T47D (cell line): ENCODE data around the gene OSBPL6.
"Not testable (repeated sequence)": the region's sequence is repeated elsewhere in the genome, so short reads cannot be mapped to it uniquely, and the experiment has no call there.

ENCODE experiments used
- DNase-seq, 2 experiments: peaks; one replicate each; pipeline versions ENCODE4 v3.0.0 to v3.0.0-alpha.2; 2011 to 2012; ENCODE audit warnings: low read depth in 1 of 2, low spot score in 1 of 2
- JUND ChIP-seq: IDR thresholded peaks from 2 replicates; pipeline ENCODE4 v1.6.1; 2012; ENCODE audit warnings: low read depth
- in situ Hi-C: cut with HindIII; loops from 2 replicates; pipeline ENCODE4 v1.10.0; 2016; ENCODE audit warnings: low sequenced_read_pairs, low pct_unique_long_range_greater_than_20kb

OSBPL6 gene

DNA sequence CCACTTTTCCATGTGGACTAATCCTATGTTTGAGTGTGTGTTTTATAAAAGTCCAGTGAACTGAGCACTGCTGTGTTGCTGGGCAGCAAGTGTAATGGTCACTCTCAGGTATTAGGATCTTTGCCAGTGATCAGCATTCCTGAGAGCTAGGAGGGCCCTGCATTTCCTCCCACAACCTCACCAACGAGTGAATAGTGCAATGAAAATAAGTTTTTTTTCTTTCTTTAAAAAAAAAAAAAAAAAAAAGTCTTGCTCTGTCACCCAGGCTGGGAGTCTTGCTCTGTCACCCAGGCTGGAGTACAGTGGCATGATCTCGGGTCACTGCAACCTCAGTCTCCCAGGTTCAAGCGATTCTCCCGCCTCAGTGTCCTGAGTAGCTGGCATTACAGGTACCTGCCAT lies 6.5 kb upstream of the OSBPL6 start:
- in situ Hi-C loops, result no loop called here
- TF ChIP-seq JUND, result no peak
- no peak for DNase-seq

- no peak for DNase-seq
- in situ Hi-C loops, result no loop called here
- no peak for TF ChIP-seq JUND
Measured at GRCh38 chr2:178188466-178188865, 5.8 kb upstream of the OSBPL6 start.

- peak in 1 of 2 experiments; percentile 19 for DNase-seq
- no peak for TF ChIP-seq JUND
- in situ Hi-C loops, result no loop called here
Measured at GRCh38 chr2:178191004-178191508, 3.3 kb upstream of the OSBPL6 start.

DNA sequence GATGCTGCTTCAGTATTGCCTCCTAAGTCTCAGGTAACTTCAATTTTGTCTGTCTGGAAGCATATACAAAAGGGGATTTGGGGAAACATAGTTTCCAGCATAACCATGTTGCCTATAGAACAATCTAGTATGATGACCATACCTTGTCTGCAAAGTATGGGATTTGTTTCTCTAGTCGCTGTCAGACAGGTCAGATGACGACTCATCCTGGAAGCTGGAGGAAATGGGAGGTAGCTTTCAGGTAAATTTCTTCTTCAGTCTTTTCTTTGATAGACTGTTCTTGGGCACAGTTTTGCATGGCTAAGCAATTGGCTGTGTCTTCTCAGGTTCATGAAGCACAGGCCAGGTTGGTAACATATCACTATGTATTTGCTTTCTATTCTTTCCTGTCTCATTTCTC lies 2.8 kb upstream of the OSBPL6 start:
- no peak for TF ChIP-seq JUND
- in situ Hi-C loops, result no loop called here
- no peak for DNase-seq

GRCh38 chr2:178193496-178193822 lies 853 bp upstream of the OSBPL6 start:
- peak in 1 of 2 experiments; percentile 71 for DNase-seq

GRCh38 chr2:178194600-178195389 lies 483 bp downstream of the OSBPL6 start:
- peak in 1 of 2 experiments; percentile 47 for DNase-seq
- in situ Hi-C loops, result no loop called here
- no peak for TF ChIP-seq JUND

More at GRCh38 chr2:178193496-178193822, 853 bp upstream of the OSBPL6 start:
- TF ChIP-seq JUND, result no peak
- in situ Hi-C loops, result no loop called here

DNA sequence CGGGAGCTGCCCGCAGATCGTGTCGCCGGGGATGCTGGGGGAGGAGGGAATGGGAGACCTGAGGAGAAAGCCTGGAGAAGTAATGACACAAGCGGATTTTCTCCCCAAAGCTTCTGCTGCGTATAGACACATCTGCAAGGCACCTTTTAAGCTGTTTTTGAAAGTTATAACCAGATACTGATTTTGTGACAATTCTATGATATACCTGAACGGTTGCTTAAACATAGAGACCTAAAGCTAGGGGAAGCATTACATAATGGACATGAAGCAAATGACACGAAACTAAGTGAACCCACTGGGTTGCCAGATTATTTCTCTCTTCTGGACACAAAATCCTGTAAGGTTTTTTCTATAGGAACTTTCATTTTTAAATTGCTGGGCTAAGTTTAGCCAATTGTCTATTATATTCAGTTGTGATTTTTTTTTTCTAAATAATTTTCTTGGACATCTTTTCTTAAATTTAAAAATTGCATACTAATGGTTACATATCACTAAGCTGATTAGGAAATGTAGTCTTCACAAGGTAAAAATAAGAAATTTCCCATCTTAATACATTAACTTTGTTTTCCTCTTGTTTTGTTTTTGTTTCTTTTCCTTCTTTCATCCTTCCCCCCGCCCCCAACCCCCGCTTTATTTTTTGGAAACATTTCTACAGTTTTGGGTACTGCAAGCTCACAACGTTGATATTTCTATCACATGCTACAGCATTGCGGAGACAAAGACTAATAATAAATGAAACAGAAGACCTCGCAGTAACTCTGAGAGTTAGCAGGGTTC lies 1.3 kb downstream of the OSBPL6 start:
- no peak for TF ChIP-seq JUND
- in situ Hi-C loops, result no loop called here
- no peak for DNase-seq

DNA sequence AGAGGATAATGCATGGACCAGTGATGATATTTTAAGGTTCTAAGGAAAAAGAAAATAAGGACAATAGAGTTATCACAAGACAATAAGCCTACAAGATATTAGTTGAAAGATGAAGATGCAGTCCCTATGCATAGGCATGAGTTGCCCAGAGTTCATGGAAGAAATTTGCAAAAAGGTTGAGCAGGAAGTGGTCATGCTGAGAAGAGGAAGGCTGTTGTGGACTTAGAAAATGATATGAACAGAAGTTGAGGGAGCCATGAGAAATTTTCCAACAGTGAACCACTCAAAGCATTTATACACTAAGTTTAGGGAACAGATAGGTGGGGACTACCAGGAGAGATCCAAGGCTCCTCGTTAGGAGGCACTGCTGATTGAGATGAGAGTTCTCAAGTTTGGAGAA lies 3.5 kb downstream of the OSBPL6 start:
- in situ Hi-C loops, result no loop called here
- DNase-seq, result no peak
- TF ChIP-seq JUND, result no peak

GRCh38 chr2:178198441-178198840 lies 4.1 kb downstream of the OSBPL6 start:
- in situ Hi-C loops, DNase-seq: not testable (repeated sequence)

GRCh38 chr2:178199334-178199733 lies 5.0 kb downstream of the OSBPL6 start:
- no peak for DNase-seq
- in situ Hi-C loops, result no loop called here
- no peak for TF ChIP-seq JUND

DNA sequence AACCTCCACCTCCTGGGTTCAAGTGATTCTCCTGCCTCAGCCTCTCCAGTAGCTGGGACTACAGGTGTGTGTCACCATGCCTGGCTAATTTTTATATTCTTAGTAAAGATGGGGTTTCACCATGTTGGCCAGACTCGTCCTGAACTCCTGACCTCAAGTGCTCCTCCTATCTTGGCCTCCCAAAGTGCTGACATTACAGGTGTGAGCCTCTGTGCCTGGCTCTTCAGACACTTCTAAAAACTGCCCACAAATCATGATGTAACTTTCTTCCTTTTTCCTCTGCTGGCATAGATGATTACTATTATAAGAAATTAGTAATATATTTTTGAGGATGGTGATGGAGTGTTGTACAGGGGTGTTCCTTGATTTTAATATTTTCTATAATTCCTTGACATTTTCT lies 6.0 kb downstream of the OSBPL6 start:
- TF ChIP-seq JUND, result no peak
- in situ Hi-C loops, result no loop called here
- no peak for DNase-seq

- DNase-seq, result no peak
- no peak for TF ChIP-seq JUND
- in situ Hi-C loops, result no loop called here
Measured at GRCh38 chr2:178202927-178203326, 8.6 kb downstream of the OSBPL6 start.

GRCh38 chr2:178204977-178205376 lies 10.7 kb downstream of the OSBPL6 start:
- no peak for TF ChIP-seq JUND
- DNase-seq, result no peak
- in situ Hi-C loops, result no loop called here
